Measurements from ENCODE around the gene CYP2U1.
A peak's percentile ranks its signal among the peaks of the same experiment; 100 is the strongest.
"Not testable (repeated sequence)": the region's sequence is repeated elsewhere in the genome, so short reads cannot be mapped to it uniquely, and the experiment has no call there.

Gene CYP2U1

DNA sequence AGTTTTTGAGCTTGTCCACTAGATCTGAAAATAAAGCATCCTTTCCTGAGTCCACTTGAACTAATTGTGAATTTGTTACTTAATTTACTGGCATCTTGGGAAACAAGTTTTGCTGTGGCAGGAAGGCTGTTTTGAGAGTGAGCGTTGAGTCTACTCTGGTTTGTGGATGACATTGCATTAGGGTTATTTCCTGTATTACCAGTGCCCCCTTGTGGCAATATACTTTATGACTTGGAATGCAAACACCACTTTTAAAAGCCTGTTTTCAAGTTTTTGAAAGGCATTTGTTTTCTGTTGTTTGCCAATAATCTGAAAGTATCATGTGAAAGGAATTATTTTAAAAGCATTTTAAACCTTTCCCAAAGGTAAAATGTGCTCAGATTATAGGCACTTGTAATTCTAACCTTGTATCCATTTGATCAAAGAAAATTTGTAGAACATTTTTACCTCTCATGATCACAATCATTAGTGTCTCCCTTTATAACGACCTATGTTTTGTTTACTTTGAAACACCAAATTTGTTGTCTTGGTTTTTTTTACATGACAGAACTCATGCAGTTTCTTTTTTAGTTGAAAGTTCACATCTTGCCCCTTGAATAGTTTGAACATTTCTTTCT, 18.0 kb upstream of the CYP2U1 start:
- in situ Hi-C loops (cut with HindIII; ENCODE audit: low pct_ligation_motif_present, low pct_unique_long_range_greater_than_20kb, low sequenced_read_pairs), result no loop called here
- peak; percentile 63 for DNase-seq

DNA sequence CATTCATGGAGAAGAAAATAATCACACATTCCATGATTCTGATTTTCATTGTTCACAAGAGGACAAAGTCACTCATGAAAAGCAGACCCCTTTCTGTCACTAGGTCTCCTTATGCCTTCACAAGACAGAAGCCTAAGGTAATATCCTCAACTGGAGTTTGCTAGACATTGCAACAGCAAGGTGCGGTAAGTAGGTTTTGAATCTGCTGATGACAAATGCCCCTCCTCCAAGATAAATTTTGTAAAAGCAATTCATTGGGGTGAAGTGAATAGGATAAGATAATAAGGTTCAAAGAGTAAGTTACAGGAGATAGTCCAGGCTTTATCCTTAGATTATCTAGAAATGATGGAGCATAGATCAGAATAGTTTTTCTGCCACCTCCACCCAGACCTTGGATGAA, 16.1 kb upstream of the CYP2U1 start:
- DNase-seq, result no peak
- in situ Hi-C loops (cut with HindIII; ENCODE audit: low pct_ligation_motif_present, low pct_unique_long_range_greater_than_20kb, low sequenced_read_pairs), result no loop called here

DNA sequence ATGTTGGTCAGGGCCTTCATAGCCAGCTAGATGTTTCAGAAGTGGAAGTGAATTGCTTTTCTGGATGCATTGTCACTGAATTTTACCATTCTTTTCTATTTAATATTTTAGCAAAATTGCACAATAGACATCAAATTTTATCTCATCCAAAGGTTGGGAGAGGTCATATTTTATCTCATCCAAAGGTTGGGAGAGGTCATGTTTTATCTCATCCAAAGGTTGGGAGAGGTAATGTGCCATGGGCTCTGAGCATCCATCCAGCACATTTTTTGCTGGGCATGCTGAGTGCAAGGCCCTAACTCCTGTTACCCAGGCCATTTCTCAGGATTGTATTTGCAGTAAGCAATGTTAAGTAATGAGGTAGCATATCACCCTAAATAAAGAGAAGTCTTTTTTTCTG, 14.7 kb upstream of the CYP2U1 start:
- in situ Hi-C loops (cut with HindIII; ENCODE audit: low pct_ligation_motif_present, low pct_unique_long_range_greater_than_20kb, low sequenced_read_pairs), result no loop called here
- DNase-seq, result no peak

DNA sequence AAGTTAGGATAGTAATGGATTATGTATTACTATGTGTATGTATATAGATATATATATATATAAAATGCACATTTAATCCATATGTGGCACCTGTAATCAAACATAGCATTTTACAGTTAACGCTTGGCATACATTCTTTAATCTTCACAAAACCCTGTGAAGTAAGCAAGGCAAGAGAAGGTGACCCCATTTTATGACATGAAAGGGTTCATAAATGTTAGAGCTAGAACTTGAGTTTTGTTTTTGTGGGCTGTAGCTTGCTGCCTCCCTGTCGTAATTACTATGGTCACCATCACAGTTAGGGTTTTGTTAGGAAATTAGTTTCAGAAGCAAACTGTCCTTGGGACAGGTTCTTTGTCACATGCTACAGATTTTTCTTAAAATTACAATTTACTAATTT, 13.8 kb upstream of the CYP2U1 start:
- DNase-seq, result no peak
- in situ Hi-C loops (cut with HindIII; ENCODE audit: low pct_ligation_motif_present, low pct_unique_long_range_greater_than_20kb, low sequenced_read_pairs), result no loop called here

DNA sequence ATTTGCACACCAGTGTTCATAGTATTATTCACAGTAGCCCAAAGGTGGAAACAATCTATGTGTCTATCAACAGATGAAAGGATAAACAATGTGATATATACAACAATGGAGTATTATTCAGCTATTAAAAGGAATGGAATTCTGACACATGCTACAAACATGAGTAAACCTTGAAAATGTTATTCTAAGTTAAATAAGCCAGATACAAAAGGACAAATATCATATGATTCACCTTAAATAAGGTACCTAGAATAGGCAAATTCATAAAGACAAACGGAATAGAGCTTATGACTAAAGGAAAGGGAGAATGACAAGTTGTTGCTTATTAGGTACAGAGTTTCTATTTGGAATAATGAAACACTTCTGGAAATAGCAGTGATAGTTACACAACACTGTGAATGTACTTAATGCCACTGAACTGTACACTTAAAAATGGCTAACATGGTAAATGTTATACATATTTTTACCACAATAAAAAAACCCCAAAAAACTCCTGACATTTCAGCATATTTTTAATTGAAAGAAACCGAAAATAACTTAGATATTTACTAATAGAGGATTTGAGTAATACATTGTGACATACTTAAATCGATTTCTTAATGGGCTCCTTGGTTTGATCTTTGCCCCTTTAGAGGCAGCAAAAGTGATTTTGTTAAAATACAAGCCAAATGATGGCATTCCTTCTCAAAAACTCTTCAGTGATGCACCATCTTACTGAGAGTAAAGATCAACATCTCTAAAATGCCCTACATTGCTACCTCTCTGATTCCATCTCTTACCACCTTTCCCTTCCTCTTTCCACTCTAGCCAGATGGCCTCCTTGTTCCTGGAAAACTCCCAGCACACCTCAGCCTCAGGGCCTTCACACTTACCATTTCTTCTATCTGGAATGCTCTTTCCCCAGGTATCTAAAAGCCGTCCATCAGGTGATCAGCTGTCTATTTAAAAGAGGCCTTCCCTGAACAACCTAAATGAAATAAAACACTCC, 8.6 kb upstream of the CYP2U1 start:
- in situ Hi-C loops (cut with HindIII; ENCODE audit: low pct_ligation_motif_present, low pct_unique_long_range_greater_than_20kb, low sequenced_read_pairs), result no loop called here
- DNase-seq, result no peak

DNA sequence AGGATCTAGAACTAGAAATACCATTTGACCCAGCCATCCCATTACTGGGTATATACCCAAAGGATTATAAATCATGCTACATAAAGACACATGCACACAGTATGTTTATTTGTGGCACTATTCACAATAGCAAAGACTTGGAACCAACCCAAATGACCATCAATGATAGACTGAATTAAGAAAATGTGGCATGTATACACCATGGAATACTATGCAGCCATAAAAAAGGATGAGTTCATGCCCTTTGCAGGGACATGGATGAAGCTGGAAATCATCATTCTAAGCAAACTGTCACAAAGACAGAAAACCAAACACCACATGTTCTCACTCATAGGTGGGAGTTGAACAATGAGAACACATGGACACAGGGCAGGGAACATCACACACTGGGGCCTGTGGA, 5.6 kb upstream of the CYP2U1 start:
- in situ Hi-C loops (cut with HindIII; ENCODE audit: low pct_ligation_motif_present, low pct_unique_long_range_greater_than_20kb, low sequenced_read_pairs); DNase-seq: not testable (repeated sequence)

DNA sequence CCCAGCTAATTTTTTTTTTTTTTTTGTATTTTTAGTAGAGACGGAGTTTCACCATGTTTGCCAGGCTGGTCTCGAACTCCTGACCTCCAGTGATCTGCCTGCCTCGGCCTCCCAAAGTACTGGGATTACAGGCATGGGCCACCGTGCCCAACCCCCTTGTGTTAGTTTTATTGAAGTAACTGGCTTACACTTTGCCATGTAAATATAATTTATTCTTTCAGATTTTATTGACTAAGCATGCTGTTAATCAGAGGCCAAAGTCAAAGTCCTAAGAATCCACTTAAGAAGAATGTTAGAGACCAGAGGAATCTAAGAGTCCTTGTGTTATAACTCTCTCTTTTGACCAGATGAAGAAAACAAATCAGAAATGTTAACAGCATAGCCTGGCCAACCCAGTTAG, 4.5 kb upstream of the CYP2U1 start:
- DNase-seq; in situ Hi-C loops (cut with HindIII; ENCODE audit: low pct_ligation_motif_present, low pct_unique_long_range_greater_than_20kb, low sequenced_read_pairs): not testable (repeated sequence)

DNA sequence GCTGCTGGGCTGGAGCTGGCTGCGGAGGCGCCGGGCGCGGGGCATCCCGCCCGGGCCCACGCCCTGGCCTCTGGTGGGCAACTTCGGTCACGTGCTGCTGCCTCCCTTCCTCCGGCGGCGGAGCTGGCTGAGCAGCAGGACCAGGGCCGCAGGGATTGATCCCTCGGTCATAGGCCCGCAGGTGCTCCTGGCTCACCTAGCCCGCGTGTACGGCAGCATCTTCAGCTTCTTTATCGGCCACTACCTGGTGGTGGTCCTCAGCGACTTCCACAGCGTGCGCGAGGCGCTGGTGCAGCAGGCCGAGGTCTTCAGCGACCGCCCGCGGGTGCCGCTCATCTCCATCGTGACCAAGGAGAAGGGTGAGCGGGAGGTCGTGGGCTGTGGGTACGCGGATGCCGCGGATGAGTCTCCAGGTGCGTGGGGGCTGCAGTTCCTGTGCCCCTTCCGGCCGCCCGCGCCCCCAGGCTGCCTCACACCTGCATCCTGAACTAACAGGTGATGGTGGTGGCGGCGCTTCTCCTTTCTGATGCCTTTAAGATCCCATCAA, 499 bp downstream of the CYP2U1 start:
- in situ Hi-C loops (cut with HindIII; ENCODE audit: low pct_ligation_motif_present, low pct_unique_long_range_greater_than_20kb, low sequenced_read_pairs), result no loop called here
- no peak for DNase-seq

DNA sequence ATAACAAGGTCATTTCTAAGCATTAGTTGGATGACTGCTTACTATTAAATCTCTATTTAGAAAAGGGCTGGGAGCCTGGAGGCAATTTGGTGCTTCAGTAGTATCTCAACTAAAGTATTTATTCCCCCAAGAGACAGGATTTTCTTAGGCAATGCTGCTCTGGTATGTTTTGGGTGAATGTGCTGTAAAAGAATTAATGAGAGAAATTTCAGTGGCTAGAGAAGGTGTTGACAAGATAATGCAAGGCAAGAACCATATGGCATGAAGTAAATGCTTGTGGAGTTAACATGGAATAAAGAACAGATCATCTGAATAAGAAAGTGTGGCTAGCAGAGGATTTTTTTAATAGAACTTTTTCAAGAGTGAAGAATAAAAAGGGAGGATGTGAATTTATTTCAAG, 3.9 kb downstream of the CYP2U1 start:
- in situ Hi-C loops (cut with HindIII; ENCODE audit: low pct_ligation_motif_present, low pct_unique_long_range_greater_than_20kb, low sequenced_read_pairs), result no loop called here
- no peak for DNase-seq

DNA sequence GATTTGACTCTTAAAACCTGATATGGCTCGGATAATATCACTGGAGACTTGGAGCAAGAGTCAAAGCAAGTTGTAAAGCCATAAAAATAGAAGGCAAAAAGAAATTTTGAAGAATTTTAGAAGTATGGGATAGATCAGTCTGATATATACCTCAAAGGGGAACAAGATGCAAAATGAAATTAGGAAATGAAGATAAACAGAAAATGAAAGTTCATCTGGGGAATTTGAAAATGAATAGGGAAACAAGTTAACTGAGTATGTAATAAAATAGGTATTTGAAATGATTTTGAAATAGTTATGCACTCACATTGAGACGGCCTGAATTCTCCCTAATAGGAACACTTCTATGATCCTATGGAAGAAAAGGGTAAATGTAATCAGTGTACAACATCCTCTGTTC, 5.7 kb downstream of the CYP2U1 start:
- in situ Hi-C loops (cut with HindIII; ENCODE audit: low pct_ligation_motif_present, low pct_unique_long_range_greater_than_20kb, low sequenced_read_pairs), result no loop called here
- DNase-seq, result no peak

DNA sequence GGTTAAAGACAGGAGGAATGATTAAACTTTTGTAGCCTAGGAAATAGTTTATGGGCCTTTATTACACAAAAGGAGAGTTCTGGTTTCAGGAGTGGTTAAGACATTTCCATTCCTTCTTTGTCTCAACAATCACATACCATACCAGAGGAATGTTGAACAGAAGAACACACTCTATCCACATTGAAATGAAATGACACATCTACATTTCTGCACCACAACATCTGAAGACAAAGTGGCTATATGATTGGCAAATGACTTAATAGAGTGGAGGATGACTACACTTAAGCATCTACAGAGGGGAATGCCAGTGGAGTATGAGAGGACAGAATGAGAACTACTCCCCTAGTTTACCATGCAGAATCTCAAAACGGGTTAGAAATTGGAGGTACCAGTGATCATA, 8.0 kb downstream of the CYP2U1 start:
- in situ Hi-C loops (cut with HindIII; ENCODE audit: low pct_ligation_motif_present, low pct_unique_long_range_greater_than_20kb, low sequenced_read_pairs), result no loop called here
- DNase-seq, result no peak

DNA sequence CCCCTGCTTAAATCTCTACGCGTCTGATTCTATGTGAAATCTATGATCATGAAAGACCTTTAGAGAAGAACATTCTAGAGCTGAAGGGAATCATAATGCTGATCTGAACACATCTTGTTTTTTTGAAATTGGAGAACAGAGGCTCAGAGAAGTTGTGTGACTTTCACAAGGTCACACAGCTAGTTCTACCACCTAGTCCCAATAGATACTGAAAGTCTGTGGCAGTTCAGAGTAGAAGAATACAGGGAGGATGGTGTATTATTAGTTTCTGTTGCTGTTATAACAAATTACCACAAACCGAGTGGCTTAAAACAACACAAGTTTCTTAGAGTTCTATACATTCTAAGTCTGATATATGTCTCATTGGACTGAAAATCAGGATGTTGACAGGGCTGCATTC, 14.5 kb downstream of the CYP2U1 start:
- in situ Hi-C loops (cut with HindIII; ENCODE audit: low pct_ligation_motif_present, low pct_unique_long_range_greater_than_20kb, low sequenced_read_pairs), result no loop called here
- no peak for DNase-seq

DNA sequence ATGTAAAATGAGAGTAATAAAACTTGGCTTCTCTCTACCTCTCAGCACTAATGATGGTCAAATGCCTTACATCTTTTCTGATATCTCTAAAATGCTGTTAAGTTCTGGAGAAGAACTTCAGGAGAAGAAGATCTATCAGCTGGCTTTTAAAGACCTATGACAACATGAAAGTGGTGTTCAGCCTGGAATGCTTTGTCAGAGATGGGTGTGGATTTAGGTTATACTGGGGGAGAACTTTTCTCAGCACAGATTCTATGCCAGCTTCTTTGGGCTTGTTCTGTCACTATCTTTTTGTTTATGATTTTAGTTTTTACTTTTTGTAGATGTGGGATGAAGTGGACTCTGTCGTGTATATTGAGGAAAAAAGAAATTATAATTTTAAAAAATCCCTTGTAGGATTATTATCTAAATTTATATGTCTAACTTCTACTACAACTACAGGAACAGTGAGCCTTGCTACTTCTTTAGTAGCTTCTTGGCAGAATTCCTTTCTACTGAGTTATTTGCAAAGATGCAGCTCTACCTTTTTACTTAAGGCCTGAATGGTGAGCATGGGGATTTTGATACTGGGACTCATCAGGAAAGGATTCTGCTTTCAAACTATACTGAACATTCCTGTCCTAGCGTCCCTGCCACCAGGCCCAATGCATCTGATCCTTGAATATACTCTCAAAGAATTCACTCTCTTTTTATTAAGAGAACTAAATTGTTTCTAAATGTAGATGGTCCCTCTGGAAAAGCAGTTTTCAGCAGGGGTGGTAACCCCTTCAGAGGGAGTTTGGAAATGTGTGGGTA, 19.6 kb downstream of the CYP2U1 start:
- DNase-seq, result no peak
- in situ Hi-C loops (cut with HindIII; ENCODE audit: low pct_ligation_motif_present, low pct_unique_long_range_greater_than_20kb, low sequenced_read_pairs), result no loop called here

DNA sequence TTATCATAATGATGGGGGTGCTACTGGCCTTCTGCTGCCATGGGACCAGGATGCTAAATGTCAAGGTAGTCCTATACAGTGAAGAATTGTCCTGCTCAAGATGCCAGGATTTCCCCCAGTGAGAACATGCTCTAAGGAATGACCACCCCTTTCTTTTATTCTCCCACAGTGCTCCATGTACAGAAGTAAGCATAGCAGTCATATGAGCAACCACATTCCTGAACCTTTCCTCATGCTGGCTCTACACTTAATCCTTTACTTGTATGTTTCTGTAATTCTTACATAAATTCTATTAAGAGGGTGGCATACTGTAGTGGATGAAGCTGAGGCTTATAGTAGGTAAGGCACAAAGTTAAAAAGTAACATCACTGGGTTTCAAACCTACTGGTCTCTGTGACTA, 20.2 kb downstream of the CYP2U1 start:
- in situ Hi-C loops (cut with HindIII; ENCODE audit: low pct_ligation_motif_present, low pct_unique_long_range_greater_than_20kb, low sequenced_read_pairs), result no loop called here
- DNase-seq, result peak; percentile 22

DNA sequence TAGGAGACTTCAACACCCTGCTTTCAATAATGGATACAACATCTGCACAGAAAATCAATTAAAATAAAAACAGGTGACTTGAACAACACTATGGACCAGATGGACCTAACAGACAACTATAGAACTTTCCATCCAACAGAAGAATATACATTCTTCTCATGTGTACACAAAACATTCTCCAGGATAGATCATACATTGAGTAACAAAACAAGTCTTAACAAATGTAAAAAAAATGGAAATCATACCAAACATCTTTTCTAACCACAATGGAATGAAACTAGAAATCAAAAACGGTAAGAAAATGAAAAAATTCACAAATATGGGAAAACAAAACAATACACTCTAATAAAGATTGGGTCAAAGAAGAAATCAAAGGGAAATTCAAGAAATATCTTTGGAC, 24.7 kb downstream of the CYP2U1 start:
- in situ Hi-C loops (cut with HindIII; ENCODE audit: low pct_ligation_motif_present, low pct_unique_long_range_greater_than_20kb, low sequenced_read_pairs), result no loop called here
- DNase-seq, result no peak

DNA sequence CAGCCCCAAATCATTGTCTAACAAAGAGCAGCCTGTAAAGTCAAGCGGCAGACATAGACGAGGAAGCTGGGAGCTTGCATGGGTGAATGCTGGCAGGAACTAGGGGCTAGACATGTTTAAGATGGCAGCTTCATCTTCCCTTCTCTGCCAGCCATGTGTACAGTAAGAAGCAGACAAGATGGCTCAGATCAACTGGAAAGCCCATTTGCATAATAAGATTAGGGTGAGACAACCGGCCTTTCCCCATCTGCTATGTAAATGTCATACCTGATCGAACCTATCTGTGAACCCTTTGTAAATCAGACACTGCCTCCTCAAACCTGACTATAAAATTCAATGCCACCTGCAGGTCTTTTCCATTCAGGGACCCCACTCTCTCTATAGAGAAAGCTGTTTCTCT, 35.6 kb downstream of the CYP2U1 start:
- DNase-seq, result no peak
- in situ Hi-C loops (cut with HindIII; ENCODE audit: low pct_ligation_motif_present, low pct_unique_long_range_greater_than_20kb, low sequenced_read_pairs), result no loop called here

DNA sequence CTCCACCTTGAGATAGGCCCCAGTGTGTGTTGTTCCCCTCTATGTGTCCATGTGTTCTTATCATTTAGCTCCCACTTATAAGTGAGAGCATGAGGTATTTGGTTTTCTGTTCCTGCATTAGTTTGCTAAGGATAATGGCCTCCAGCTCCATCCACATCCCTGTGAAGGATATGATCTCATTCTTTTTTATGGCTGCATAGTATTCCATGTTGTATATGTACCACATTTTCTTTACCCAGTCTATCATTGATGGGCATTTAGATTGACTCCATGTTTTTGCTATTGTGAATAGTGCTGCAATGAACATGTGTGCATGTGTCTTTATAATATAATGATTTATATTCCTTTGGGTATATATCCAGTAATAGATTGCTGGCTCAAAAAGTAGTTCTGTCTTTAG, 36.2 kb downstream of the CYP2U1 start:
- in situ Hi-C loops (cut with HindIII; ENCODE audit: low pct_ligation_motif_present, low pct_unique_long_range_greater_than_20kb, low sequenced_read_pairs); DNase-seq: not testable (repeated sequence)

DNA sequence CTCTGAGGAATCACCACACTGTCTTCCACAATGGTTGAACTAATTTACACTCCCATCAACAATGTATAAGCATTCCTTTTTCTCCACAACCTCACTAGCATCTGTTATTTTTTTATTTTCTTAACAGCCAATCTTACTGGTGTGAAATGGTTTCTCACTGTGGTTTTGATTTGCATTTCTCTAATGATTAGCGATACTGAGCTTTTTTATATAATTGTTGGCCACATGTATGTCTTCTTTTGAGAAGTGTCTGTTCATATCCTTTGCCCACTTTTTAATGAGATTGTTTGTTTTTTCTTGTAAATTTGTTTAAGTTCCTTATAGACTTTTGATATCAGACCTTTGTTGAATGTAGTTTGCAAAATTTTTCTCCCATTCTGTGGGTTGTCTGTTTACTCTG, 36.6 kb downstream of the CYP2U1 start:
- in situ Hi-C loops (cut with HindIII; ENCODE audit: low pct_ligation_motif_present, low pct_unique_long_range_greater_than_20kb, low sequenced_read_pairs), result not testable (repeated sequence)

More for the DNA sequence above, 36.6 kb downstream of the CYP2U1 start:
- not testable (repeated sequence) for DNase-seq
